GM23338 (cell line): Measurements from ENCODE around the gene DNAH17. TPM values are rescaled to one million over a fixed set of nuclear protein-coding genes. Genes with fewer than 3 reads are reported as not detected.
"Not testable (repeated sequence)": the region's sequence is repeated elsewhere in the genome, so short reads cannot be mapped to it uniquely, and the experiment has no call there.

Experiments
- ATAC-seq: fragments of 200-7000 bp; cut with Tn5 transposase; 3 replicates; pipeline ENCODE4 v1.9.1; 2020
- DNase-seq: peaks from one replicate; pipeline ENCODE4 v3.0.0-alpha.2; 2015; ENCODE audit warnings: low spot score
- H2AFZ ChIP-seq: fragments of 200-600 bp; sonication (generic); 2 replicates; pipeline ENCODE4 v1.8.0; 2016; ENCODE audit warnings: antibody characterized with exemption, mild to moderate bottlenecking, moderate library complexity
- H3F3A ChIP-seq: fragments of 200-600 bp; sonication (generic); replicated peaks from 2 replicates; pipeline ENCODE4 v1.8.0; 2017; ENCODE audit warnings: antibody characterized with exemption, mixed run types, low read depth
- H3K27ac ChIP-seq: fragments of 200-600 bp; sonication (generic); 2 replicates; pipeline ENCODE4 v1.6.1; 2016; ENCODE audit warnings: low read depth
- H3K27me3 ChIP-seq: fragments of 200-600 bp; sonication (generic); 2 replicates; pipeline ENCODE4 v1.8.0; 2016; ENCODE audit warnings: mild to moderate bottlenecking, mixed run types, moderate library complexity; ENCODE audit not compliant: insufficient read depth
- H3K36me3 ChIP-seq: fragments of 200-600 bp; sonication (generic); 2 replicates; pipeline ENCODE4 v1.8.0; 2016; ENCODE audit warnings: mild to moderate bottlenecking; ENCODE audit not compliant: insufficient read depth
- H3K4me1 ChIP-seq: fragments of 200-600 bp; sonication (generic); 2 replicates; pipeline ENCODE4 v1.8.0; 2016; ENCODE audit warnings: mild to moderate bottlenecking, moderate library complexity; ENCODE audit not compliant: insufficient read depth
- H3K4me2 ChIP-seq: fragments of 200-600 bp; sonication (generic); 2 replicates; pipeline ENCODE4 v1.7.1; 2017; ENCODE audit warnings: mixed run types
- H3K4me3 ChIP-seq: fragments of 200-600 bp; sonication (generic); 2 replicates; pipeline ENCODE4 v1.6.1; 2016; ENCODE audit warnings: mixed run types
- H3K79me2 ChIP-seq: fragments of 200-600 bp; sonication (generic); replicated peaks from 2 replicates; pipeline ENCODE4 v1.8.0; 2017; ENCODE audit warnings: mild to moderate bottlenecking; ENCODE audit not compliant: insufficient read depth
- H3K9me2 ChIP-seq: fragments of 200-600 bp; sonication (generic); 2 replicates; pipeline ENCODE4 v1.8.0; 2017; ENCODE audit not compliant: insufficient read depth
- H4K20me1 ChIP-seq: fragments of 200-600 bp; sonication (generic); replicated peaks from 2 replicates; pipeline ENCODE4 v1.8.0; 2017; ENCODE audit warnings: mild to moderate bottlenecking; ENCODE audit not compliant: insufficient read depth
- H3K27ac Mint-ChIP-seq: 2 replicates; pipeline ENCODE4 v1.8.0; 2020; ENCODE audit warnings: inconsistent platforms, mild to moderate bottlenecking, moderate library complexity, mixed read lengths
- H3K27me3 Mint-ChIP-seq: 3 replicates; pipeline ENCODE4 v1.8.0; 2022; ENCODE audit warnings: low read depth, mild to moderate bottlenecking, moderate library complexity, mixed read lengths, inconsistent platforms; ENCODE audit not compliant: insufficient read depth, poor library complexity
- H3K36me3 Mint-ChIP-seq: 3 replicates; pipeline ENCODE4 v1.8.0; 2021; ENCODE audit warnings: low read depth, mild to moderate bottlenecking, inconsistent platforms, moderate library complexity, mixed read lengths
- H3K4me1 Mint-ChIP-seq: 3 replicates; pipeline ENCODE4 v1.8.0; 2020; ENCODE audit warnings: mild to moderate bottlenecking, inconsistent platforms, mixed read lengths
- H3K4me3 Mint-ChIP-seq: 3 replicates; pipeline ENCODE4 v1.8.0; 2021; ENCODE audit warnings: moderate library complexity, mild to moderate bottlenecking, inconsistent platforms, mixed read lengths
- H3K9me3 Mint-ChIP-seq: 3 replicates; pipeline ENCODE4 v1.8.0; 2020; ENCODE audit warnings: moderate library complexity, mild to moderate bottlenecking, inconsistent platforms, mixed read lengths
- CREB1 ChIP-seq: fragments of 250-450 bp; sonication (Bioruptor Pico); IDR thresholded peaks from 2 replicates; pipeline ENCODE4 v1.5.0; 2020; ENCODE audit warnings: low read depth, mild to moderate bottlenecking, moderate library complexity
- EZH2 ChIP-seq: fragments of 200-600 bp; sonication (generic); IDR thresholded peaks from one replicate; pipeline ENCODE4 v1.8.0; 2017; ENCODE audit warnings: antibody characterized with exemption, mild to moderate bottlenecking, low read depth; ENCODE audit not compliant: unreplicated experiment
- EZH2phosphoT487 ChIP-seq: fragments of 200-600 bp; sonication (generic); IDR thresholded peaks from one replicate; pipeline ENCODE4 v1.8.1; 2018; ENCODE audit warnings: antibody characterized with exemption; ENCODE audit not compliant: unreplicated experiment
- JUNB ChIP-seq: IDR thresholded peaks from one replicate; pipeline ENCODE4 v1.6.1; 2016; ENCODE audit warnings: antibody characterized with exemption; ENCODE audit not compliant: unreplicated experiment
- POLR2AphosphoS5 ChIP-seq: IDR thresholded peaks from 2 replicates; pipeline ENCODE4 v1.6.1; 2016; ENCODE audit warnings: antibody characterized with exemption, low read depth
- STAT1 ChIP-seq: IDR thresholded peaks from one replicate; pipeline ENCODE4 v1.6.1; 2016; ENCODE audit warnings: antibody characterized with exemption; ENCODE audit not compliant: unreplicated experiment
- ZNF114 ChIP-seq: fragments of 250-450 bp; sonication (Bioruptor Pico); IDR thresholded peaks from 2 replicates; pipeline ENCODE4 v1.5.0; 2020; ENCODE audit warnings: mild to moderate bottlenecking, moderate library complexity
- ZNF331 ChIP-seq: fragments of 250-450 bp; sonication (Bioruptor Pico); IDR thresholded peaks from 2 replicates; pipeline ENCODE4 v1.5.0; 2020; ENCODE audit warnings: low read depth, mild to moderate bottlenecking, moderate library complexity
- ZNF462 ChIP-seq: fragments of 250-450 bp; sonication (Bioruptor Pico); IDR thresholded peaks from 2 replicates; pipeline ENCODE4 v1.5.0; 2020; ENCODE audit warnings: mild to moderate bottlenecking, moderate library complexity
- polyA plus RNA-seq: library from polyadenylated mRNA; unstranded; fragments of >200 nt; fragmentation: Nextera tagmentation; extraction: Ambion mirVana; gene quantifications from 2 replicates; pipeline ENCODE4 v1.2.1, GENCODE V29; 2016
- total RNA-seq: library from RNA; depleted of rRNA; stranded (reverse); fragments of >200 nt; shearing (Covaris generic); gene quantifications from 2 replicates; pipeline ENCODE4 v1.2.3, GENCODE V29; 2014
- TF ChIP-seq, protein P1 (sequence below): IDR thresholded peaks from one replicate; pipeline ENCODE4 v1.6.1; 2018; ENCODE audit warnings: antibody characterized with exemption; ENCODE audit not compliant: unreplicated experiment
- TF ChIP-seq, protein P2 (sequence below): IDR thresholded peaks from 2 replicates; pipeline ENCODE4 v1.6.1; 2016; ENCODE audit warnings: antibody characterized with exemption

The DNAH17 gene
- total and polyA plus RNA-seq, 2 experiments from 2014 or later, result 0.59 to 2.0 TPM

GRCh38 chr17:78504156-78504925, 72.9 kb downstream of the DNAH17 start:
- ATAC-seq (no peak), DNase-seq (no peak)
- Histone ChIP-seq H3K36me3 (no peaks in the 10 kb centered on the region), H3K4me3 (no peak overlapping the region), H3K9me2 (no peaks in the 10 kb centered on the region), H3K27ac (no peak overlapping the region), H3F3A (no peaks in the 10 kb centered on the region), H4K20me1 (no peaks in the 10 kb centered on the region), H3K79me2 (no peaks in the 10 kb centered on the region), H3K4me1 (no peaks in the 10 kb centered on the region), H3K4me2 (no peak overlapping the region), H2AFZ (no peak overlapping the region), H3K27me3 (no peaks in the 10 kb centered on the region)
- TF ChIP-seq ZNF331 (CRISPR knock-in tag) (no peak), EZH2phosphoT487 (no peak), JUNB (no peak), ZNF462 (CRISPR knock-in tag) (no peak), CREB1 (CRISPR knock-in tag) (no peak), EZH2 (no peak), POLR2AphosphoS5 (no peak), ZNF114 (CRISPR knock-in tag) (no peak), STAT1 (no peak)
- TF ChIP-seq, protein P1, sequence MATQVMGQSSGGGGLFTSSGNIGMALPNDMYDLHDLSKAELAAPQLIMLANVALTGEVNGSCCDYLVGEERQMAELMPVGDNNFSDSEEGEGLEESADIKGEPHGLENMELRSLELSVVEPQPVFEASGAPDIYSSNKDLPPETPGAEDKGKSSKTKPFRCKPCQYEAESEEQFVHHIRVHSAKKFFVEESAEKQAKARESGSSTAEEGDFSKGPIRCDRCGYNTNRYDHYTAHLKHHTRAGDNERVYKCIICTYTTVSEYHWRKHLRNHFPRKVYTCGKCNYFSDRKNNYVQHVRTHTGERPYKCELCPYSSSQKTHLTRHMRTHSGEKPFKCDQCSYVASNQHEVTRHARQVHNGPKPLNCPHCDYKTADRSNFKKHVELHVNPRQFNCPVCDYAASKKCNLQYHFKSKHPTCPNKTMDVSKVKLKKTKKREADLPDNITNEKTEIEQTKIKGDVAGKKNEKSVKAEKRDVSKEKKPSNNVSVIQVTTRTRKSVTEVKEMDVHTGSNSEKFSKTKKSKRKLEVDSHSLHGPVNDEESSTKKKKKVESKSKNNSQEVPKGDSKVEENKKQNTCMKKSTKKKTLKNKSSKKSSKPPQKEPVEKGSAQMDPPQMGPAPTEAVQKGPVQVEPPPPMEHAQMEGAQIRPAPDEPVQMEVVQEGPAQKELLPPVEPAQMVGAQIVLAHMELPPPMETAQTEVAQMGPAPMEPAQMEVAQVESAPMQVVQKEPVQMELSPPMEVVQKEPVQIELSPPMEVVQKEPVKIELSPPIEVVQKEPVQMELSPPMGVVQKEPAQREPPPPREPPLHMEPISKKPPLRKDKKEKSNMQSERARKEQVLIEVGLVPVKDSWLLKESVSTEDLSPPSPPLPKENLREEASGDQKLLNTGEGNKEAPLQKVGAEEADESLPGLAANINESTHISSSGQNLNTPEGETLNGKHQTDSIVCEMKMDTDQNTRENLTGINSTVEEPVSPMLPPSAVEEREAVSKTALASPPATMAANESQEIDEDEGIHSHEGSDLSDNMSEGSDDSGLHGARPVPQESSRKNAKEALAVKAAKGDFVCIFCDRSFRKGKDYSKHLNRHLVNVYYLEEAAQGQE, result no peak
- TF ChIP-seq, protein P2, sequence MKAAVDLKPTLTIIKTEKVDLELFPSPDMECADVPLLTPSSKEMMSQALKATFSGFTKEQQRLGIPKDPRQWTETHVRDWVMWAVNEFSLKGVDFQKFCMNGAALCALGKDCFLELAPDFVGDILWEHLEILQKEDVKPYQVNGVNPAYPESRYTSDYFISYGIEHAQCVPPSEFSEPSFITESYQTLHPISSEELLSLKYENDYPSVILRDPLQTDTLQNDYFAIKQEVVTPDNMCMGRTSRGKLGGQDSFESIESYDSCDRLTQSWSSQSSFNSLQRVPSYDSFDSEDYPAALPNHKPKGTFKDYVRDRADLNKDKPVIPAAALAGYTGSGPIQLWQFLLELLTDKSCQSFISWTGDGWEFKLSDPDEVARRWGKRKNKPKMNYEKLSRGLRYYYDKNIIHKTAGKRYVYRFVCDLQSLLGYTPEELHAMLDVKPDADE, result no peak
- Mint-ChIP-seq H3K4me1 (no peaks in the 10 kb centered on the region), H3K27ac (no peak overlapping the region), H3K4me3 (no peak overlapping the region), H3K9me3 (no peaks in the 10 kb centered on the region), H3K27me3 (peaks cover 3% of the 10 kb centered on the region), H3K36me3 (no peaks in the 10 kb centered on the region)

DNA sequence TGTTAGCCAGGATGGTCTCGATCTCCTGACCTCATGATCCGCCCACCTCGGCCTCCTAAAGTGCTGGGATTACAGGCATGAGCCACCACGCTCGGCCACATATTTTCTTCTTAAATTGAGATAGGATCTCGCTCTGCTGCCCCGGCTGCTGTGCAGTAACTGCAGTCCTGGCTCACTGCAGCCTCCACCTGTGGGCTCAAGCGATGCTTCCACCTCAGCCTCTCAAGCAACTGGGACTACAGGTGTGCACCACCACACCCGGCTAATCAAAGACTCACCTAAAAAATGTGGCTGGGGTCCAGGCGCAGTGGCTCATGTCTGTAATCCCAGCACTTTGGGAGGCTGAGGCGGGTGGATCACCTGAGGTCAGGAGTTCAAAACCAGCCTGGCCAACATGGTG, 73.8 kb downstream of the DNAH17 start:
- not testable (repeated sequence) for H3K4me2 ChIP-seq, H3F3A ChIP-seq, H3K27ac ChIP-seq, H3K4me1 Mint-ChIP-seq, H3K4me3 ChIP-seq, DNase-seq, H3K27ac Mint-ChIP-seq, H3K9me3 Mint-ChIP-seq, H3K79me2 ChIP-seq, H3K9me2 ChIP-seq, H3K27me3 ChIP-seq, H2AFZ ChIP-seq, H3K36me3 Mint-ChIP-seq, H3K36me3 ChIP-seq, H3K4me3 Mint-ChIP-seq, H4K20me1 ChIP-seq, ATAC-seq, H3K4me1 ChIP-seq, H3K27me3 Mint-ChIP-seq
